Caco-2 (cell line): ENCODE measurements around the gene MFAP3. TPM values are rescaled to one million over a fixed set of nuclear protein-coding genes. Genes with fewer than 3 reads are reported as not detected.

Source experiments
- BruUV-seq: library from RNA; stranded (reverse); fragments of 400-500 nt; replicated peaks from 2 replicates; lab custom pipeline; 2021; lab: Mats Ljungman, UMichigan
- CTCF ChIA-PET: fragments of 300-600 bp; sonication (Branson Sonifier 250); formaldehyde crosslinking; loops from one replicate; lab custom pipeline; 2022; ENCODE audit warnings: antibody characterized with exemption; lab: Charles Lee
- POLR2A ChIA-PET: fragments of 300-600 bp; sonication (Branson Sonifier 250); formaldehyde crosslinking; loops from one replicate; lab custom pipeline; 2022; ENCODE audit warnings: antibody characterized with exemption; lab: Charles Lee
- DNase-seq, 2 experiments: peaks; one replicate each; pipeline versions ENCODE4 v3.0.0 to v3.0.0-alpha.2; 2020 to 2022
- H3K27me3 ChIP-seq: replicated peaks from 2 replicates; pipeline ENCODE4 v1.6.0; 2011; ENCODE audit warnings: low read length; ENCODE audit not compliant: control insufficient read depth, insufficient read depth
- H3K36me3 ChIP-seq: 2 replicates; pipeline ENCODE4 v1.5.1; 2011; ENCODE audit warnings: low read length; ENCODE audit not compliant: control insufficient read depth, insufficient read depth
- H3K4me1 ChIP-seq: fragments of 250-450 bp; sonication (Bioruptor Pico); 2 replicates; pipeline ENCODE4 v1.5.1; 2020; ENCODE audit warnings: mild to moderate bottlenecking
- H3K4me3 ChIP-seq: 2 replicates; pipeline ENCODE4 v1.5.1; 2011; ENCODE audit warnings: low read depth, mild to moderate bottlenecking, control low read depth, low read length
- H3K9me3 ChIP-seq: fragments of 250-450 bp; sonication (Bioruptor Pico); 2 replicates; pipeline ENCODE4 v1.5.1; 2020; ENCODE audit warnings: mild to moderate bottlenecking, moderate library complexity
- H3K27ac Mint-ChIP-seq: one replicate; pipeline ENCODE4 v1.8.0; 2022; ENCODE audit warnings: mixed read lengths; ENCODE audit not compliant: unreplicated experiment
- H3K27me3 Mint-ChIP-seq: one replicate; pipeline ENCODE4 v1.8.0; 2022; ENCODE audit warnings: mixed read lengths; ENCODE audit not compliant: insufficient read depth, unreplicated experiment
- H3K36me3 Mint-ChIP-seq: one replicate; pipeline ENCODE4 v1.8.0; 2022; ENCODE audit warnings: mild to moderate bottlenecking, mixed read lengths; ENCODE audit not compliant: insufficient read depth, unreplicated experiment
- H3K4me1 Mint-ChIP-seq: one replicate; pipeline ENCODE4 v1.8.0; 2022; ENCODE audit warnings: low read depth, mixed read lengths; ENCODE audit not compliant: unreplicated experiment
- H3K4me3 Mint-ChIP-seq: one replicate; pipeline ENCODE4 v1.8.0; 2022; ENCODE audit warnings: mild to moderate bottlenecking, moderate library complexity, mixed read lengths; ENCODE audit not compliant: unreplicated experiment
- H3K9me3 Mint-ChIP-seq: one replicate; pipeline ENCODE4 v1.8.0; 2022; ENCODE audit warnings: mixed read lengths; ENCODE audit not compliant: unreplicated experiment
- CTCF ChIP-seq, 2 experiments: fragments of 200-600 bp in 1 of 2; IDR thresholded peaks; 1 replicate in 1 of 2; 2 replicates in 1 of 2; pipeline versions ENCODE4 v1.5.1 to v1.8.0; 2011 to 2022; ENCODE audit warnings: antibody characterized with exemption in 1 of 2, control low read depth in 1 of 2, inconsistent platforms in 1 of 2, low read depth in 1 of 2, low read length in 1 of 2, mild to moderate bottlenecking in 1 of 2, moderate library complexity in 1 of 2; ENCODE audit not compliant: insufficient read depth in 1 of 2, severe bottlenecking in 1 of 2, unreplicated experiment in 1 of 2
- intact Hi-C: fragments of 100-400 bp; cut with micrococcal nuclease; formaldehyde crosslinking; loops from one replicate; pipeline ENCODE4 v1.10.0; 2022; ENCODE audit not compliant: unreplicated experiment
- total RNA-seq: library from RNA; stranded (reverse); gene quantifications from 2 replicates; pipeline ENCODE4 v1.2.3, GENCODE V29; 2022

The MFAP3 gene
- total RNA-seq, 1 experiment from 2014 or later: 24.1 TPM

- Histone ChIP-seq H3K4me3 (no peak overlapping the region), H3K4me1 (no peaks in the 10 kb centered on the region), H3K36me3 (no peaks in the 10 kb centered on the region), H3K9me3 (no peaks in the 10 kb centered on the region), H3K27me3 (0 out of 2 replicates have a peak, but pooled peaks cover 1% of the 10 kb centered on the region)
- intact Hi-C loops: no loop called here
- H3K4me3 Mint-ChIP-seq: no peak overlapping the region
- ChIA-PET POLR2A (no interaction called here), CTCF (no interaction called here)
- H3K27me3 Mint-ChIP-seq: peaks cover 17% of the 10 kb centered on the region
- DNase-seq: no peak
- no TSS peak for BruUV-seq
- H3K4me1 Mint-ChIP-seq: no peaks in the 10 kb centered on the region
- H3K27ac Mint-ChIP-seq: no peak overlapping the region
- no peaks in the 10 kb centered on the region for H3K36me3 Mint-ChIP-seq
- TF ChIP-seq CTCF (IDR thresholded peaks at IDR 0.05; ENCODE audit: insufficient read depth in 1 of 2, low read depth in 1 of 2, low read length in 1 of 2, severe bottlenecking in 1 of 2, unreplicated experiment in 1 of 2): no peak
- no peaks in the 10 kb centered on the region for H3K9me3 Mint-ChIP-seq
Measured at GRCh38 chr5:154088801-154089200, 50.0 kb downstream of the MFAP3 start.

- H3K4me3 ChIP-seq: no peak overlapping the region
- no peak for TF ChIP-seq CTCF (IDR thresholded peaks at IDR 0.05; ENCODE audit: insufficient read depth in 1 of 2, low read depth in 1 of 2, low read length in 1 of 2, severe bottlenecking in 1 of 2, unreplicated experiment in 1 of 2)
- H3K9me3 ChIP-seq: no peaks in the 10 kb centered on the region
- no peaks in the 10 kb centered on the region for H3K4me1 Mint-ChIP-seq
- no peaks in the 10 kb centered on the region for H3K9me3 Mint-ChIP-seq
- DNase-seq: no peak
- no peak overlapping the region for H3K27ac Mint-ChIP-seq
- intact Hi-C loops: no loop called here
- no peaks in the 10 kb centered on the region for H3K4me1 ChIP-seq
- H3K27me3 Mint-ChIP-seq: peaks cover 23% of the 10 kb centered on the region
- no peaks in the 10 kb centered on the region for H3K36me3 Mint-ChIP-seq
- 0 out of 2 replicates have a peak, but pooled peaks cover 1% of the 10 kb centered on the region for H3K27me3 ChIP-seq
- POLR2A ChIA-PET: no interaction called here
- H3K4me3 Mint-ChIP-seq: no peak overlapping the region
- no TSS peak for BruUV-seq
- no peaks in the 10 kb centered on the region for H3K36me3 ChIP-seq
- CTCF ChIA-PET: no interaction called here
Measured at GRCh38 chr5:154090656-154091055, 51.9 kb downstream of the MFAP3 start.

- BruUV-seq: no TSS peak
- no peaks in the 10 kb centered on the region for H3K27me3 ChIP-seq
- CTCF ChIA-PET: interaction anchor here (0.5 kb wide), 1 partner anchor 46 kb away, joined by 3 read pairs; no protein-coding TSS in a partner anchor
- Mint-ChIP-seq H3K4me1 (no peaks in the 10 kb centered on the region), H3K27me3 (peaks cover 16% of the 10 kb centered on the region), H3K36me3 (no peaks in the 10 kb centered on the region), H3K4me3 (no peak overlapping the region), H3K27ac (no peak overlapping the region), H3K9me3 (no peaks in the 10 kb centered on the region)
- no peak for TF ChIP-seq CTCF (IDR thresholded peaks at IDR 0.05; ENCODE audit: insufficient read depth in 1 of 2, low read depth in 1 of 2, low read length in 1 of 2, severe bottlenecking in 1 of 2, unreplicated experiment in 1 of 2)
- no peaks in the 10 kb centered on the region for H3K36me3 ChIP-seq
- no peaks in the 10 kb centered on the region for H3K4me1 ChIP-seq
- no peaks in the 10 kb centered on the region for H3K9me3 ChIP-seq
- no peak overlapping the region for H3K4me3 ChIP-seq
- intact Hi-C loops: no loop called here
- DNase-seq: no peak
- POLR2A ChIA-PET: no interaction called here
Measured at GRCh38 chr5:154092356-154093141, 53.8 kb downstream of the MFAP3 start.
